T47D (cell line): ENCODE data around the gene TBC1D3D.
"Not testable (repeated sequence)": the region's sequence is repeated elsewhere in the genome, so short reads cannot be mapped to it uniquely, and the experiment has no call there.

Experiments
- DNase-seq, 2 experiments: peaks; one replicate each; pipeline versions ENCODE4 v3.0.0 to v3.0.0-alpha.2; 2011 to 2012; ENCODE audit warnings: low read depth in 1 of 2, low spot score in 1 of 2
- in situ Hi-C: cut with HindIII; loops from 2 replicates; pipeline ENCODE4 v1.10.0; 2016; ENCODE audit warnings: low sequenced_read_pairs, low pct_unique_long_range_greater_than_20kb

Gene TBC1D3D

DNA sequence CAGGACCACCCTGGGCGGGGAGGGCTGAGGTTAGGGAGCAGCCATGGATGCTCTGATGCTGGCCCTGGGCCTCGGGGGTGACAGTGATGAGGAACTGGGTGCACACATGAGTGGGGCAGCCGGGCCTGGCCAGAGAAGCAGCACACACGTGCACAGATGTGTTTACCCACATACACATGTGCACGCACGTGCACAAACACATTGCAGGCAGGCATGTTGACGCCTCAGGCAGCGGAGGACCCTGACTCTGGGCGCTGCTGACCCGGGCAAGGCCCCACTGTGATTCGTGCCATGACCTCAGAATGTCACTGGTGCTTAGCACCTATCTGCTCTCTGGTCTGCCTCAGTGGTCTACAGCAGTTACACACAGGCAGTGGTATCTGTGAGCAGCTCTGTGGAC is at the start of gene TBC1D3D:
TSS of gene TBC1D3D (plus strand) at position 301 of the 400 bp plus-strand sequence. CDS start 1,585 bp downstream, outside the sequence.
- in situ Hi-C loops, DNase-seq: not testable (repeated sequence)

DNA sequence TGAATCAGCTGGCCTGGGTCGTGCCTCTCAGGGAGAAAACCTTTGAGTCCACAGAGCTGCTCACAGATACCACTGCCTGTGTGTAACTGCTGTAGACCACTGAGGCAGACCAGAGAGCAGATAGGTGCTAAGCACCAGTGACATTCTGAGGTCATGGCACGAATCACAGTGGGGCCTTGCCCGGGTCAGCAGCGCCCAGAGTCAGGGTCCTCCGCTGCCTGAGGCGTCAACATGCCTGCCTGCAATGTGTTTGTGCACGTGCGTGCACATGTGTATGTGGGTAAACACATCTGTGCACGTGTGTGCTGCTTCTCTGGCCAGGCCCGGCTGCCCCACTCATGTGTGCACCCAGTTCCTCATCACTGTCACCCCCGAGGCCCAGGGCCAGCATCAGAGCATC is 14.8 kb upstream of the TBC1D3D start, which contains the start of gene TBC1D3L:
TSS of gene TBC1D3L (minus strand) at position 101 of the 400 bp plus-strand sequence. CDS start 1,540 bp downstream, outside the sequence.
- DNase-seq, in situ Hi-C loops: not testable (repeated sequence)
